NT2/D1 (cell line): Measurements from ENCODE around the gene TUB.

Source experiments
- SUZ12 ChIP-seq: IDR thresholded peaks from 2 replicates; pipeline ENCODE4 v1.6.1; 2011; ENCODE audit not compliant: insufficient read length, insufficient read depth; ENCODE audit errors: extremely low read depth
- YY1 ChIP-seq: IDR thresholded peaks from 2 replicates; pipeline ENCODE4 v1.6.1; 2011; ENCODE audit not compliant: insufficient read length, insufficient read depth
- ZNF274 ChIP-seq: IDR thresholded peaks from 2 replicates; pipeline ENCODE4 v1.6.1; 2011; ENCODE audit warnings: mild to moderate bottlenecking, low read depth, low read length

DNA sequence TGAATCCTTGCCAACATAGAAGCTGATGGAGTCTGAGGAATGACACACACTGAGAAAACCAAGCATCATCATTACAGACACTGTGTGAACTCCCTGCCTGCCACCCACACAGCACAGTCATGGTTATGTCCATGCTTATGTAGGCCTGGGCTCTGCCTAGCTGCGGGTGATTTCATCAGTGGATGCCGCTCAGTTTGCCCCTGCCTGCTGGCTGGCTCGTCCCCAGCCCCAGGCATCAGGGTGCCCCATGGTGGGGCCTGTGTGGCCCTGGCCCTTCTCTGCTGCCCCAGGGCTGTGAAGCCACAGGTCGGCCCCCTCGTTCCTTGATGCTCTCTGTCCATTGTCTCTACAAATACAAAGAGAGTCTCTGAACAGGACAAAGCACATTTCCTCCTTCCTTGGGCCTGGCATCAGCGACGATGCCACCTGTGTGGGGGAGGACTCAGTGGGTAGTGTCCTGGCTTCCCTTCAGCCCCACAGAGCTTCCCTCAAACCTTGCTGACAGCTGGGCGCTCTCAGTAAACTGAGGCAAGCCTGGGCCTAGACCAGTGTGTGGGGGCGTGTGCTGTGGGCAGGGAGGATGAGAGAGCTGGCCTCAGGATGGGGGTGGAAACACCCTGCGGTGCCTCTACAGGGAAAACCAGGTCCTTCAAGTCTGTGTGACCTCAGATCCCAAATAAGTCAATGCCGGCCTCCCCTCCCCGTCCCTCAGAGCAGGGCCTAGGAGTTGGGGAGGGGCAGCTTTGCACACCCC lies 20.0 kb upstream of the TUB start:
- TF ChIP-seq SUZ12 (no peak), YY1 (no peak), ZNF274 (no peak)
